Heart left ventricle (tissue), 16 donors: ENCODE results near the gene TIAM2. TPM values are rescaled to one million over a fixed set of nuclear protein-coding genes. Genes with fewer than 3 reads are reported as not detected.

ENCODE experiments used
- ATAC-seq, 4 donors: fragments of 200-7000 bp; cut with Tn5 transposase; one replicate each; pipeline ENCODE4 v1.9.1; 2020 to 2022; ENCODE audit warnings: moderate library complexity in 4 of 4, mild to moderate bottlenecking in 3 of 4, moderate number of reproducible peaks in 1 of 4
- DNase-seq, 5 donors: peaks; one replicate each; pipeline ENCODE4 v3.0.0-alpha.2; 2020
- H3K27ac ChIP-seq, 12 donors: fragments of 200-600 bp; sonication (generic) in 4 of 12; one replicate each; pipeline versions ENCODE4 v1.5.0 to v1.8.0; 2016 to 2022; ENCODE audit warnings: mild to moderate bottlenecking in 2 of 12
- H3K27me3 ChIP-seq, 9 donors: fragments of 200-600 bp; sonication (generic) in 2 of 9; one replicate each; pipeline versions ENCODE4 v1.5.1 to v1.8.0; 2016 to 2022; ENCODE audit warnings: mild to moderate bottlenecking in 3 of 9
- H3K36me3 ChIP-seq, 9 donors: fragments of 200-600 bp; sonication (generic) in 2 of 9; one replicate each; pipeline versions ENCODE4 v1.5.0 to v1.8.0; 2018 to 2022; ENCODE audit warnings: mild to moderate bottlenecking in 2 of 9
- H3K4me1 ChIP-seq, 12 donors: fragments of 200-600 bp; sonication (generic) in 4 of 12; one replicate each; pipeline versions ENCODE4 v1.5.0 to v1.8.0; 2016 to 2022; ENCODE audit warnings: mild to moderate bottlenecking in 3 of 12
- H3K4me3 ChIP-seq, 12 donors: fragments of 200-600 bp; sonication (generic) in 4 of 12; one replicate each; pipeline versions ENCODE4 v1.5.0 to v1.8.0; 2017 to 2022; ENCODE audit warnings: mild to moderate bottlenecking in 9 of 12, moderate library complexity in 4 of 12
- H3K9me3 ChIP-seq, 12 donors: fragments of 200-600 bp; sonication (generic) in 4 of 12; one replicate each; pipeline versions ENCODE4 v1.5.0 to v1.8.0; 2016 to 2022; ENCODE audit warnings: mild to moderate bottlenecking in 1 of 12
- CTCF ChIP-seq, 12 donors: fragments of 200-600 bp; sonication (generic) in 4 of 12; IDR thresholded peaks; one replicate each; pipeline versions ENCODE4 v1.5.0 to v1.8.0; 2018 to 2022; ENCODE audit warnings: antibody characterized with exemption in 12 of 12, mild to moderate bottlenecking in 5 of 12
- POLR2A ChIP-seq, 2 donors: fragments of 450-650 bp; IDR thresholded peaks; one replicate each; pipeline ENCODE4 v1.6.1; 2017; ENCODE audit warnings: antibody characterized with exemption in 2 of 2, mild to moderate bottlenecking in 2 of 2, moderate library complexity in 2 of 2
- WGBS, 4 donors: extraction: QIAGEN DNeasy Blood & Tissue Kit in 2 of 4; methylation state at CpG; one replicate each; pipeline versions ENCODE4 v1.1.5 to v1.1.7; 2013 to 2018; 5-methylcytosine and 5-hydroxymethylcytosine counted together
- intact Hi-C, 10 donors: fragments of 100-400 bp; cut with DNase I; formaldehyde crosslinking; loops; one replicate each; pipeline versions ENCODE4 v1.11.1 to v1.14.2; 2022
- polyA plus RNA-seq, 2 donors: library from polyadenylated mRNA; stranded (reverse); fragments of 200-250 nt; gene quantifications; one replicate each; pipeline ENCODE4 v1.2.3, GENCODE V29; 2013
- total RNA-seq, 9 donors: library from RNA; depleted of rRNA in 2 of 9; stranded (reverse); fragments of >200 nt in 2 of 9; fragmentation: NEBNext Ultra II Directional in 3 of 9; extraction: Animal tissue kit (Norgen Biotek cat#: 25700) in 3 of 9; gene quantifications; one replicate each; pipeline versions ENCODE4 v1.1.0 to v1.2.4, GENCODE V29; 2016 to 2023
- donor health status: ischemic (EF 13 %, LVEDD 7.1; RV severe dilation, severe dysfunction).
- donor health status: healthy with polysubstance abuse.
- donor health status: DM: no; HTN: yes; CAD: no.
- donor health status: DM: no; HTN: no; CAD: no.
- donor health status: ischemic (EF 25% LVEDD 6.9; RV normal size, moderate dysfunction).
- donor health status: ischemic (EF 25% LVEDD 5.7; RV mildly dilated, moderate dysfunction).
- donor health status: healthy.
- donor health status: DM: yes; HTN: yes; CAD: no.
- donor health status: ischemic (EF 35%, LVEDD 5.7; RV mildly dilated, moderate dysfunction).
- donor health status: nonischemic (EF 11% LVEDD 7.7; RV severe dilation, severe dysfunction).
- donor health status: DM: yes; HTN: yes; CAD: no.
- donor health status: PGD.
- donor health status: ischemic (EF 29% LVEDD 5.4; RV normal size, mild dysfunction).
- donor health status: nonischemic (EF 23%, LVEDD 6.1; RV moderate dilation, normal function).

TIAM2 gene
- total and polyA plus RNA-seq, 11 donors: 4.6 to 16.5 (median 12.6) TPM

GRCh38 chr6:154969796-154970195, 25.3 kb upstream of the TIAM2 start:
- Histone ChIP-seq H3K36me3 (no peaks in the 10 kb centered on the region), H3K4me3 (no peak overlapping the region), H3K9me3 (no peaks in the 10 kb centered on the region), H3K4me1 (no peaks in the 10 kb centered on the region), H3K27me3 (no peaks in the 10 kb centered on the region), H3K27ac (no peak overlapping the region)
- intact Hi-C loops: no loop called here
- DNase-seq (no peak), ATAC-seq (no peak)
- TF ChIP-seq CTCF (IDR thresholded peaks at IDR 0.05) (no peak), POLR2A (IDR thresholded peaks at IDR 0.05) (no peak)
- WGBS, 4 donors: 67 to 84% (median 71%) methylated on average over 5 of the region's 5 CpGs

- Histone ChIP-seq H3K9me3 (no peaks in the 10 kb centered on the region), H3K27ac (no peak overlapping the region), H3K36me3 (no peaks in the 10 kb centered on the region), H3K27me3 (no peaks in the 10 kb centered on the region), H3K4me3 (no peak overlapping the region), H3K4me1 (no peaks in the 10 kb centered on the region)
- intact Hi-C loops: no loop called here
- no peak for DNase-seq
- no peak for ATAC-seq
- WGBS, 4 donors: 82 to 94% (median 89%) methylated on average over 11 of the region's 11 CpGs
- TF ChIP-seq CTCF (IDR thresholded peaks at IDR 0.05) (no peak), POLR2A (IDR thresholded peaks at IDR 0.05) (no peak)
Observed at GRCh38 chr6:154974485-154975149, 20.5 kb upstream of the TIAM2 start.

GRCh38 chr6:154977588-154977987, 17.5 kb upstream of the TIAM2 start:
- no peak for ATAC-seq
- Histone ChIP-seq H3K4me1 (no peaks in the 10 kb centered on the region), H3K27ac (no peak overlapping the region), H3K27me3 (no peaks in the 10 kb centered on the region), H3K36me3 (no peaks in the 10 kb centered on the region), H3K9me3 (no peaks in the 10 kb centered on the region), H3K4me3 (no peak overlapping the region)
- intact Hi-C loops: no loop called here
- DNase-seq: no peak
- 92 to 96% (median 94%) methylated on average over 5 of the region's 5 CpGs for WGBS, 4 donors
- no peak for TF ChIP-seq CTCF (IDR thresholded peaks at IDR 0.05)
- TF ChIP-seq POLR2A (IDR thresholded peaks at IDR 0.05): no peak

- no peak overlapping the region for H3K4me3 ChIP-seq
- H3K27ac ChIP-seq: no peak overlapping the region
- H3K27me3 ChIP-seq: no peaks in the 10 kb centered on the region
- TF ChIP-seq CTCF (IDR thresholded peaks at IDR 0.05): no peak
- no peak for TF ChIP-seq POLR2A (IDR thresholded peaks at IDR 0.05)
- ATAC-seq (no peak), DNase-seq (no peak)
- intact Hi-C loops: no loop called here
- H3K36me3 ChIP-seq: no peaks in the 10 kb centered on the region
- no peaks in the 10 kb centered on the region for H3K9me3 ChIP-seq
- H3K4me1 ChIP-seq: no peaks in the 10 kb centered on the region
- 96 to 97% (median 97%) methylated on average over 8 of the region's 8 CpGs for WGBS, 4 donors
Observed at GRCh38 chr6:154980273-154981078, 14.6 kb upstream of the TIAM2 start.
